NCI-H1436 (cell line): Measurements from ENCODE around the gene SPTBN4.

Experiments
- DNase-seq: peaks from one replicate; lab custom pipeline; 2025; lab: John Stamatoyannopoulos, UW

Gene SPTBN4

GRCh38 chr19:40565910-40566495 is 99.2 kb downstream of the SPTBN4 start:
- no peak for DNase-seq

GRCh38 chr19:40567040-40567749 is 100.4 kb downstream of the SPTBN4 start:
- no peak for DNase-seq

DNA sequence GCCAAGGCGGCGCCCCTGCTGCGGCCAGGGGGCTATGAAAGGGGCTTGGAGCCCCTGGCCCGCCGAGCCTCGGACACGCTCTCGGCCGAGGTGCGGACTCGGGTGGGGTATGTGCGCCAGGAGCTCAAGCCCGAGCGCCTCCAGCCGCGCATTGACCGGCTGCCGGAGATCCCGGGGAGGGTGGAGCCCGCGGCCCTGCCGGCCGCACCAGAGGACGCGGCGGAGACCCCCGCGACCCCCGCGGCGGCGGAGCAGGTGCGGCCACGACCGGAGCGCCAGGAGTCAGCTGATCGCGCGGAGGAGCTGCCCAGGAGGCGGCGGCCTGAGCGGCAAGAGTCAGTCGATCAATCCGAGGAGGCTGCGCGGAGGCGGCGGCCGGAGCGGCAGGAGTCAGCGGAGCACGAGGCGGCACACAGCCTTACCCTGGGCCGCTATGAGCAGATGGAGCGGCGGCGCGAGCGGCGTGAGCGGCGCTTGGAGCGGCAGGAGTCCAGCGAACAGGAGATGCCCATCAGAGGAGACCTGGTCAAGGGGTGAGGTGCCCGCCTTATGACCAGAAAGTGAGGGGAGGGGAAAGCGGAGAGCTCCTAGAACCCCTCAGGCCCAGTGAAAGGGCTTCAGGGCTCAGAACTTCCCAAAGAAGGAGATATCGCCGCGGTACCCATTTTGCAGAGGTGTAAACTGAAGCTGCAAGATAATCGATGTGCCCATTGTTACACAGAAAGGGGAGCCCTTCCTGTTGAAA is 101.1 kb downstream of the SPTBN4 start:
- DNase-seq = no peak

GRCh38 chr19:40570313-40571004 is 103.7 kb downstream of the SPTBN4 start:
- DNase-seq = peak; percentile 99

- no peak for DNase-seq
Observed at GRCh38 chr19:40571005-40571318, 104.2 kb downstream of the SPTBN4 start.

DNA sequence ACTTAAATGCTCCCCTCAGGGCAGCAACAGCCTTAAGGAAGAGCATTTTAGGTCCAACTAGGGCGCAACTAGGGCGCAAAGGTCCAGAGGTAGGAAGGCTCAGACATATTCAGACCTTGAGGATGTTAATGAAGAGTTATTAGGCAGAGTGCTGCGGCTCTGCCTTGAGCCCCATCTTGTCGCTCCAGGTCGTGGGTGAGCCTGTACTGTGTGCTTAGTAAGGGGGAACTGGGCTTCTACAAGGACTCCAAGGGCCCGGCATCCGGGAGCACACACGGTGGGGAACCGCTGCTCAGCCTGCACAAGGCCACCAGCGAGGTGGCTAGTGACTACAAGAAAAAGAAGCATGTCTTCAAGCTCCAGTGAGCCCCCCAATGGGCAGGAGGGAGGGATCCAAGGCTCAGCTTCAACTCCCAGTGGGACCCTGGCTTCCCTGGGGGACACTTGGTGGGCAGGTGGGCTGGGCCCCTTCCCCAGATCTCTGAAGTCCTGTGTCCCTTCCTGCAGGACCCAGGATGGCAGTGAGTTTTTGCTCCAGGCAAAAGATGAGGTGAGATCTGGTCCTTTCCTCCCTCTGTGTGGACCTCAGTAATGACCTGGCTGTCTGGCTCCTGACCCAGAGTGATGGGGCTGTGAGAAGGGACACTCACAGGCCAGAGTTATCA is 105.2 kb downstream of the SPTBN4 start:
- DNase-seq = no peak

DNA sequence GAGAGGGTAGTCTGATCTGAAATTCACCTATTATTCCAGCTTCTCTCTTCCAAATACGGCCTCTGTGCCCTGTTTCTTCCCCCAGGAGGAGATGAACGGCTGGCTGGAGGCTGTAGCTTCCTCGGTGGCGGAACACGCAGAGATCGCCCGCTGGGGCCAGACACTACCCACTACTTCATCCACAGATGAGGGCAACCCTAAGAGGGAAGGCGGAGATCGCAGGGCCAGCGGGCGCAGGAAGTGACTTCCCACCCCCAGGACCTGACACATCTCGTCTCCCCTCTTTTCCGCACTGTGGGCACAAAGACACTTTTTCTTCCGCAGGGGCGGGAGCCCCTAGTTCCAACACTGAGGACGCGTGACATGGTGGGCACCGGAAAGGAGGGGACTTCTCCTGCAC is 108.5 kb downstream of the SPTBN4 start:
- no peak for DNase-seq

- DNase-seq = peak; percentile 36
Observed at GRCh38 chr19:40576151-40576584, 109.4 kb downstream of the SPTBN4 start.

- DNase-seq = peak; percentile 95
Observed at GRCh38 chr19:40576585-40577451, 110.0 kb downstream of the SPTBN4 start, which contains the start of gene SHKBP1. SHKBP1 (plus strand) TSS chr19:40576873; CDS start chr19:40576900, 27 bp downstream.

GRCh38 chr19:40578442-40578908 is 111.7 kb downstream of the SPTBN4 start:
- DNase-seq = peak; percentile 5

GRCh38 chr19:40580619-40581018 is 113.8 kb downstream of the SPTBN4 start:
- DNase-seq = no peak

DNA sequence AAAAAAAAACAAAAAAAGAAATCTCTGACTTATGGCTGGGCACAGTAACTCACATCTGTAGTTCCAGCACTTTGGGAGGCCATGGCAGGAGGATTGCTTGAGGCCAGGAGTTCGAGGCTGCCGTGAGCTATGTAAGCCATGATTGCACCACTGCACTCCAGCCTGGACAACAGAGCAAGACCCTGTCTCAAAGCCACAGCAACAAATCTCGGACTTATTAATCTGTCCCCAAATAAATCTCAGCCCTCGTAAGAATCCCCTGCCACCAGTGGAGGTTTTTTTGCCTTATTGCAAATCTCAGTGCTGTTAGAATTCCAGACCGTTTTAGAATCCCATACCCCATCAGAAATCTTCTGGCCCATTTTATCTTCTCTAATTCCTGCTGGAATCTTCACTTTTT is 114.7 kb downstream of the SPTBN4 start:
- DNase-seq = no peak

DNA sequence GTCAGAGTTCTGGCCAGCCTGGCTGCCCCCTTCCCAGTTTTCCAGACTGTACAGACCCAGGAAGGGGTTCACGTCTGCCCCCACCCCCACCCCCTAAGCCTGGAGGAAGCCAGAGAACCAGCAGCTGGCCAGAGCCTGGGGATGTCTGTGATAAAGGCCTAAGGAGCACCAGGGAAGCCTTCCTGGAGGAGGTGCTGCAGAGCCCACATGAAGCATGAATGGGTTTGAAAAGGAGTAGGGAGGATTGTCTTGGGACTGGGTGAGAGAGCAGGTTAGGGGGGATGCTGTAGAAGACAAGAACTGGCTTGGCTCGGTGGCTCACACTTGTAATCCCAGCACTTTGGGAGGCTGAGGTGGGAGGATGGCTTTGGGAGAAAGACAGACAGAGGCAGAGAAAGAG is 115.7 kb downstream of the SPTBN4 start:
- no peak for DNase-seq

- no peak for DNase-seq
Observed at GRCh38 chr19:40583283-40583682, 116.5 kb downstream of the SPTBN4 start.

DNA sequence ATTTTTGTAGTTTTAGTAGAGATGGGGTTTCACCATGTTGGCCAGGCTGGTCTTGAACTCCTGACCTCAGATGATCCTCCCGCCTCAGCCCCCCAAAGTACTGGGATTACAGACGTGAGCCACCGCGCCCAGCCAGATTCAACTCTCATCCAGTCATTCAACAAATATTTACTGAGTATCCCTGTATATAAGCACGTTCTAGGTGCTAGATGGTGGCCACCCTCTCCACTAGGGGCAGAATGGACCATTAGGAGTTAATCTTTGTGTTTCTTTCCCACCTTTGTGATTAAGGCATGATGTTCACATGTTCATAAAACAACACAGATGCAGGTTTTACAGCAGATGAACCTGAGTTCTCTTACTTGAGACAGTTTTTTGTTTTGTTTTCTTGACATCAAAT is 117.2 kb downstream of the SPTBN4 start:
- no peak for DNase-seq

DNA sequence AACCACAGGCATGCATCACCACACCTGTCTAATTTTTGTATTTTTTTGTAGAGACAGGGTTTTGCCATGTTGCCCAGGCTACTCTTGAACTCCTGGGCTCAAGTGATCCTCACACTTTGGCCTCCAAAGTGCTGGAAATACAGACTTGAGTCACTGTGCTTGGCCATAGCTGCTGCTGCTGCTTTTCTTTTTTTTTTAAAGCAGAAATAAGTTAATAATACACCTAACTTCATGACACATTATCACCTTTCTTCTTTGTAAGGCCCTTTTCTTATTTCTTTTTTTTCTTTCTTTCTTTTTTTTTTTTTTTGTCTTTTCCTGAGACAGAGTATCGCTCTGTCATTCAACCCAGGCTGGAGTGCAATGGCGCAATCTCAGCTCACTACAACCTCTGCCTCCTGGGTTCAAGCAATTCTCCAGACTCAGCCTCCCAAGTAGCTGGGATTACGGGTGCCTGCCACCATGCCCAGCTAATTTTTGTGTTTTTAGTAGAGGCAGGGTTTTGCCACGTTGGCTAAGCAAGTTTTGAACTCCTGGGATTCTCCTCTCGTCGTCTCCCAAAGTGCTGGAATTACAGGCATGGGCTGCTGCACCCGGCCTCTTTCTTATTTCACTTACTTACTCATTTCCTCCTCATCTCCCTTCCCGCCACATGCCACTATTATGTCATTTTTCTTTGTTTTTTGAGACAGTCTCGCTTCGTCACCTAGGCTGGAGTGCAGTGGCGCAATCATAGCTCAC is 118.6 kb downstream of the SPTBN4 start:
- DNase-seq = no peak

DNA sequence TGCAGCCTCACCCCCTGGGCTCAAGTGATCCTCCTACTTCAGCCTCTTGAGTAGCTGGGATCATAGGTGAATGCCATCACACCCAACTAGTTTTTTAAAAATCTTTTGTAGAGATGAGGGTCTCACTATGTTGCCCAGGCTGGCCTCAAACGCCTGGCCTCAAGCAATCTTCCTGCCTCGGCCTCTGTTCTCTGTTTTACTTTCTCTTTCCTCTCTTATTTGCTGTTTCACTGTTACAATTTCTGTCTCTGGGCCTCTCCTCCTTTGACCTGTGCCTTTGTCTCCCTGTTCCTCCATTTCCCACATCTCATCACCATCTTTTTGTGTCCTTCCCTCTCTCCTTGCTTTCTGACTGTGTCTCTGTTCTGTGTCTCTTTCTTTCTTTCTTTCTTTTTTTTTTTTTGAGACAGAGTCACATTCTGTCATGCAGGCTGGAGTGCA is 119.2 kb downstream of the SPTBN4 start:
- no peak for DNase-seq

- DNase-seq = no peak
Observed at GRCh38 chr19:40586611-40587010, 119.8 kb downstream of the SPTBN4 start.

- no peak for DNase-seq
Observed at GRCh38 chr19:40588110-40588854, 121.5 kb downstream of the SPTBN4 start.
